Activated CD4-positive, CD25-positive, alpha-beta regulatory T cell treated with anti-CD3 and anti-CD28 coated beads, Interleukin-2, amount 50 U/mL, for 72 hours (primary cell): ENCODE data around the gene LAMTOR1.

ENCODE experiments used
- DNase-seq: peaks from one replicate; pipeline ENCODE4 v3.0.0; 2021

Gene LAMTOR1

GRCh38 chr11:72116019-72116755 is 13.1 kb upstream of the LAMTOR1 start:
- no peak for DNase-seq

GRCh38 chr11:72114570-72114969 is 11.5 kb upstream of the LAMTOR1 start:
- no peak for DNase-seq

- no peak for DNase-seq
Observed at GRCh38 chr11:72112978-72113808, 10.1 kb upstream of the LAMTOR1 start.

- DNase-seq = peak; percentile 94
Observed at GRCh38 chr11:72112143-72112977, 9.3 kb upstream of the LAMTOR1 start, which contains the start of gene ANAPC15. Gene ANAPC15, minus strand, starts transcription at chr11:72112695. Its CDS starts 1,419 bp downstream, at chr11:72111276.

- DNase-seq = no peak
Observed at GRCh38 chr11:72111300-72112142, 8.4 kb upstream of the LAMTOR1 start.

- DNase-seq = no peak
Observed at GRCh38 chr11:72105888-72106287, 2.8 kb upstream of the LAMTOR1 start, which contains the start of gene TOMT. Gene TOMT, plus strand, starts transcription at chr11:72105924. Its CDS starts 28 bp downstream, at chr11:72105952.

GRCh38 chr11:72103754-72104167 is 664 bp upstream of the LAMTOR1 start:
- no peak for DNase-seq

GRCh38 chr11:72102631-72102945 is 509 bp downstream of the LAMTOR1 start:
- no peak for DNase-seq

GRCh38 chr11:72102162-72102561 is 935 bp downstream of the LAMTOR1 start:
- no peak for DNase-seq

GRCh38 chr11:72100462-72100861 is 2.6 kb downstream of the LAMTOR1 start:
- DNase-seq = no peak

- no peak for DNase-seq
Observed at GRCh38 chr11:72100009-72100408, 3.1 kb downstream of the LAMTOR1 start.

GRCh38 chr11:72098741-72099140 is 4.4 kb downstream of the LAMTOR1 start:
- DNase-seq = no peak

- peak; percentile 49 for DNase-seq
Observed at GRCh38 chr11:72091292-72091691, 11.8 kb downstream of the LAMTOR1 start.

- DNase-seq = no peak
Observed at GRCh38 chr11:72088076-72088808, 14.9 kb downstream of the LAMTOR1 start.

- DNase-seq = no peak
Observed at GRCh38 chr11:72085621-72086351, 17.3 kb downstream of the LAMTOR1 start.

GRCh38 chr11:72084965-72085364 is 18.1 kb downstream of the LAMTOR1 start:
- no peak for DNase-seq

GRCh38 chr11:72084076-72084475 is 19.0 kb downstream of the LAMTOR1 start:
- no peak for DNase-seq

GRCh38 chr11:72083414-72083813 is 19.7 kb downstream of the LAMTOR1 start:
- no peak for DNase-seq

- no peak for DNase-seq
Observed at GRCh38 chr11:72081821-72082453, 21.2 kb downstream of the LAMTOR1 start.

GRCh38 chr11:72081184-72081644 is 21.9 kb downstream of the LAMTOR1 start:
- no peak for DNase-seq
